Measurements from ENCODE around the gene GMDS. TPM values are rescaled to one million over a fixed set of nuclear protein-coding genes. Genes with fewer than 3 reads are reported as not detected.

GMDS gene
- total RNA-seq, 2 donors from 2014 or later = 19.6 to 36.3 TPM

- no peak overlapping the region for H3K4me3 Mint-ChIP-seq
- no peak for ATAC-seq (replicated peaks)
- peaks cover 9% of the 10 kb centered on the region for H3K36me3 Mint-ChIP-seq (ENCODE audit: low read depth)
- peaks cover 4% of the 10 kb centered on the region for H3K9me3 Mint-ChIP-seq
- no peaks in the 10 kb centered on the region for H3K27me3 Mint-ChIP-seq
- H3K4me1 Mint-ChIP-seq = no peaks in the 10 kb centered on the region
- no peak overlapping the region for H3K27ac Mint-ChIP-seq
Measured at GRCh38 chr6:1966713-1967112, 278.7 kb downstream of the GMDS start.

DNA sequence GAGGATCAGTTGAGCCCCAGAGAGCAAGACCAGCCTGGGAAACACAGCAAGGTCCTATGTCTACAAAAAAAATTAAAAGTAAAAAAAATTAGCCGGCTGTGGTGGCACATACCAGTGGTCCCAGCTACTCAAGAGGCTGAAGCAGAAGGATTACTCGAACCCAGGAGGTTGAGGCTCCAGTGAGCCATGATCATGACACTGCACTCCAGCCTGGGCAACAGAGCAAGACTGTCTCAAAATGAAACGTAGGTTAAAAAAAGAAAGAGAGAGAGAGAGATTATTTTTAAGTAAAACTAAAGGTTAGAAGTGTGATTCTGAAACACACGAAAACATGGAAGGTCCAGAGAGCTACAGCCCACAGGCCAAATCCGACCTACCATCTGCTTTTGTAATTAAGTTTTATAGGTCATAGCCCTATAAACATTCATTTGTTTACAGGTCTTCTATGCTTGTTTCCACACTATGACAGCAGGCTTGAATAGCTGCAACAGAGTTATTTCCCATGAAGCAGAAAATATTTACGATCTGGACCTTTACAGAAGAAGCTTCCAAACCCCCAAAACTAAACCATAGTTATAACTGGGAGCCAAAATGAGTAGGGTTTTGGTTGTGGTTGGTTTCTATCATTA, 279.7 kb downstream of the GMDS start:
- Mint-ChIP-seq H3K27me3 (no peaks in the 10 kb centered on the region), H3K4me3 (no peak overlapping the region), H3K36me3 (ENCODE audit: low read depth) (peaks cover 9% of the 10 kb centered on the region), H3K9me3 (peaks cover 4% of the 10 kb centered on the region), H3K27ac (no peak overlapping the region), H3K4me1 (no peaks in the 10 kb centered on the region)
- no peak for ATAC-seq (replicated peaks)

- peaks cover 23% of the 10 kb centered on the region for H3K36me3 Mint-ChIP-seq (ENCODE audit: low read depth)
- no peak for ATAC-seq (replicated peaks)
- no peaks in the 10 kb centered on the region for H3K27me3 Mint-ChIP-seq
- H3K4me3 Mint-ChIP-seq = no peak overlapping the region
- H3K4me1 Mint-ChIP-seq = no peaks in the 10 kb centered on the region
- H3K9me3 Mint-ChIP-seq = peaks cover 4% of the 10 kb centered on the region
- no peak overlapping the region for H3K27ac Mint-ChIP-seq
Measured at GRCh38 chr6:1963596-1963995, 281.8 kb downstream of the GMDS start.

GRCh38 chr6:1962201-1962600, 283.2 kb downstream of the GMDS start:
- H3K27ac Mint-ChIP-seq = no peak overlapping the region
- H3K4me1 Mint-ChIP-seq = no peaks in the 10 kb centered on the region
- peaks cover 4% of the 10 kb centered on the region for H3K9me3 Mint-ChIP-seq
- H3K4me3 Mint-ChIP-seq = no peak overlapping the region
- no peak for ATAC-seq (replicated peaks)
- peaks cover 28% of the 10 kb centered on the region for H3K36me3 Mint-ChIP-seq (ENCODE audit: low read depth)
- no peaks in the 10 kb centered on the region for H3K27me3 Mint-ChIP-seq

DNA sequence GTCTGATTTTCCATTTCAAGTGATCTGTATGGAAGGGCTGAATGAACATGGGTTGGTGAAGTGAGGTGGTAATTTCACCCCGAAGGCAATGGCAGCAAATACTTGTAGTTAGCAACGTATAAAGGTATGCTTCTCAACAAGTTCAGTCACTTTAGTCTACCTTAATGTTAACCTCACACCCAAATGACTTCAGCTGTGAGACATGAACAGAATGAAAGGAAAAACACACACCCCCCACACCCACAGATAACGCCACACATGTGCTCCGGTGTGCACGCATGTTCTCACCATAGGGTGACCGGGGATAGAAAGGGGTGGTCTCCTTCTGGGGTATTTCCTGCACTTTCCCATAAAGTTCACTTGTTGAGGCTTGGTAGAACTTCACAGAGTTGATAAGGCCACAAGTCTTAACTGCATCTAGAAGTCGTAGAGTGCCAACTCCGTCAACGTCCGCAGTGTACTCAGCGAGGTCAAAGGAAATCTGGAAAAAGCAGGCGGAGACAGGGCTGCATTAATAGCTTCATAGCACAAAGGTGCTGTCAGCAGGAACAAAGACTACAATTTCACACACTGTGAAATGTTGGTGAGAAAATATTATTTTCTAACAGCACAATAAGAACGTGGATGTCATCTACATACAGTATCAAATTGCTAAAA, 284.8 kb downstream of the GMDS start:
- no peak overlapping the region for H3K4me3 Mint-ChIP-seq
- H3K27ac Mint-ChIP-seq = no peak overlapping the region
- H3K4me1 Mint-ChIP-seq = no peaks in the 10 kb centered on the region
- no peaks in the 10 kb centered on the region for H3K27me3 Mint-ChIP-seq
- no peak for ATAC-seq (replicated peaks)
- H3K9me3 Mint-ChIP-seq = peaks cover 4% of the 10 kb centered on the region
- peaks cover 19% of the 10 kb centered on the region for H3K36me3 Mint-ChIP-seq (ENCODE audit: low read depth)

GRCh38 chr6:1958257-1958656, 287.1 kb downstream of the GMDS start:
- no peak for ATAC-seq (replicated peaks)
- no peaks in the 10 kb centered on the region for H3K27me3 Mint-ChIP-seq
- no peaks in the 10 kb centered on the region for H3K4me1 Mint-ChIP-seq
- H3K27ac Mint-ChIP-seq = no peak overlapping the region
- H3K9me3 Mint-ChIP-seq = no peaks in the 10 kb centered on the region
- no peak overlapping the region for H3K4me3 Mint-ChIP-seq
- H3K36me3 Mint-ChIP-seq (ENCODE audit: low read depth) = peaks cover 19% of the 10 kb centered on the region

DNA sequence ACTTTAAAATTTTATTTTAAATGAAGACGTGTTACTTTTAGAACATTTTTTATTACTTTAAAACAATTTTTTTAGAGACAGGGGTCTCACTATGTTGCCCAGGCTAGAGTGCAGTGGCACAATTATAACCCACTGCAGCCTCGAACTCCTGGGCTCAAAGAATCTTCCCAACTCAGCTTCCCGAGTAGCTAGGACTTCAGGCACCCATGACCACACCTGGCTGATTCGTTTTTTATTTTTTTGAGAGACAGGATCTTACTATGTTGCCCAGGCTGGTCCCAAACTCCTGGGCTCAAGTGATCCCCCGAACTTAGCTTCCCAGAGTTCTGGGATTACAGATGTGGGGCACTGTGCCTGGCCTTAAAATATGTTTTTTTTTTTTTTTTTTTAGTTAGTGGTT, 287.7 kb downstream of the GMDS start:
- no peak overlapping the region for H3K4me3 Mint-ChIP-seq
- no peaks in the 10 kb centered on the region for H3K4me1 Mint-ChIP-seq
- no peak overlapping the region for H3K27ac Mint-ChIP-seq
- no peaks in the 10 kb centered on the region for H3K9me3 Mint-ChIP-seq
- no peaks in the 10 kb centered on the region for H3K27me3 Mint-ChIP-seq
- no peak for ATAC-seq (replicated peaks)
- H3K36me3 Mint-ChIP-seq (ENCODE audit: low read depth) = peaks cover 21% of the 10 kb centered on the region

- no peak for ATAC-seq (replicated peaks)
- H3K4me3 Mint-ChIP-seq = no peak overlapping the region
- H3K27me3 Mint-ChIP-seq = no peaks in the 10 kb centered on the region
- H3K36me3 Mint-ChIP-seq (ENCODE audit: low read depth) = peaks cover 16% of the 10 kb centered on the region
- H3K27ac Mint-ChIP-seq = no peak overlapping the region
- H3K4me1 Mint-ChIP-seq = no peaks in the 10 kb centered on the region
- H3K9me3 Mint-ChIP-seq = no peaks in the 10 kb centered on the region
Measured at GRCh38 chr6:1952740-1953360, 292.6 kb downstream of the GMDS start.

DNA sequence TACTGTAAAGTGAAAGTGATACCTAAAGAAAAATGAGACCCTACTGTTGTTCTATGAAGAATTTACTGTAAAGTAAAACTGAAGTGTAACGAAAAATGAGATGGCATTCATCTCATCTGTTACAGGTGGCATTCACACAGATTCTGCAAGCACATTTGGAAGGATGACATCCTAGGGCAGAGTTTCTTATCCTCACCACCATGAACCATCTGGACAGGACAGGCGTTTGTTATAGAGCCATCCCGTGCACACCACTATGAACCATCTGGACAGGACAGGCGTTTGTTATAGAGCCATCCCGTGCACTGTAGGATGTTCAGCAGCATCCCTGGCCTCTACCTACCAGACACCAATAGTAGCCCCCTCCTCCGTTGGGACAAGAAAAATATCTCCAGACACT, 294.8 kb downstream of the GMDS start:
- Mint-ChIP-seq H3K36me3 (ENCODE audit: low read depth) (peaks cover 25% of the 10 kb centered on the region), H3K9me3 (no peaks in the 10 kb centered on the region), H3K27me3 (no peaks in the 10 kb centered on the region), H3K27ac (no peak overlapping the region), H3K4me3 (no peak overlapping the region), H3K4me1 (no peaks in the 10 kb centered on the region)
- ATAC-seq (replicated peaks) = no peak

DNA sequence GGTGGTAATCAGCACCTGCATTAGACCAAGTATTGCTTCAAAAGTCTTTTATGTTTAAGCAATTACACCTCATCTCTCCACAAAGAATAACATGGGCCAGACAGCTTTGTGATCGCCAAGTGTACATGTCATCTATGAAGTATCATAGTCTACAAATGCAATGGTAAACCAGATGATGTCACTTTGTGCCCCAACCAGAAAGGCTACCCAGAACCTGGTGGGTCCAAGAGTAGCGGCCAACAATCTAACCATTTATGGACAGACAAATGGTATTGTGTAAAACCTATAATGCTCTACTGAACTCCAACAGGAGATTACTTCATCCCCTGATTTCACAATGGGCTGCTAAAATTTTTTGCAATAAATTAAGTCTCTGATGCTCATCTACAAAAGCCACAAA, 295.9 kb downstream of the GMDS start:
- Mint-ChIP-seq H3K27me3 (no peaks in the 10 kb centered on the region), H3K27ac (no peak overlapping the region), H3K9me3 (no peaks in the 10 kb centered on the region), H3K36me3 (ENCODE audit: low read depth) (peaks cover 25% of the 10 kb centered on the region), H3K4me1 (no peaks in the 10 kb centered on the region), H3K4me3 (no peak overlapping the region)
- ATAC-seq (replicated peaks) = no peak

GRCh38 chr6:1947922-1948321, 297.5 kb downstream of the GMDS start:
- Mint-ChIP-seq H3K36me3 (ENCODE audit: low read depth) (peaks cover 25% of the 10 kb centered on the region), H3K9me3 (no peaks in the 10 kb centered on the region), H3K27ac (no peak overlapping the region), H3K27me3 (no peaks in the 10 kb centered on the region), H3K4me1 (no peaks in the 10 kb centered on the region), H3K4me3 (no peak overlapping the region)
- no peak for ATAC-seq (replicated peaks)

GRCh38 chr6:1946583-1946982, 298.8 kb downstream of the GMDS start:
- no peak overlapping the region for H3K27ac Mint-ChIP-seq
- H3K4me3 Mint-ChIP-seq = no peak overlapping the region
- H3K4me1 Mint-ChIP-seq = no peaks in the 10 kb centered on the region
- ATAC-seq (replicated peaks) = no peak
- H3K9me3 Mint-ChIP-seq = no peaks in the 10 kb centered on the region
- H3K36me3 Mint-ChIP-seq (ENCODE audit: low read depth) = peaks cover 17% of the 10 kb centered on the region
- no peaks in the 10 kb centered on the region for H3K27me3 Mint-ChIP-seq

GRCh38 chr6:1945235-1945832, 300.1 kb downstream of the GMDS start:
- Mint-ChIP-seq H3K4me1 (no peaks in the 10 kb centered on the region), H3K4me3 (no peak overlapping the region)
- ATAC-seq (replicated peaks) = no peak

DNA sequence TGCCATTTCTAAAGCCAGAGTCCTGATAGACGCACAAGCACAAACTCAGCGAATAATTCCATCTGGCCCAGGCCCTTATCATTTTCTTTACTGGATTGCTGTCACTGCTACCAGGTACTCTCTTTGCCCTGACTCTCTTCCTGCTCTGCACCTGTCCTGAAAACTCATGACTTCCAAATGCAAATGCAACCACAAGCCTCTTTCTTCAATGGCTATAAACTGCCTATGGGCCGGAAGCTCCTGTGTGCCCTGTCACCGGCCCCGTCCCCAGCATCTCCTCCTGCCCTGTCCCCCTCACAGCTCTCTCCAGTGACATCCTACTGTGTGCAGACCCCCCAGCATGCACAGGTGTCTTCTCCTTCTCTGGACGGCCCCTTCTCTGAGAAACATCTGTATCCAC, 302.6 kb downstream of the GMDS start:
- Mint-ChIP-seq H3K4me3 (no peak overlapping the region), H3K36me3 (ENCODE audit: low read depth) (peaks cover 9% of the 10 kb centered on the region), H3K4me1 (no peaks in the 10 kb centered on the region), H3K27ac (no peak overlapping the region), H3K27me3 (no peaks in the 10 kb centered on the region), H3K9me3 (no peaks in the 10 kb centered on the region)
- no peak for ATAC-seq (replicated peaks)

More at GRCh38 chr6:1945235-1945832, 300.1 kb downstream of the GMDS start:
- H3K27me3 Mint-ChIP-seq = no peaks in the 10 kb centered on the region
- H3K9me3 Mint-ChIP-seq = no peaks in the 10 kb centered on the region
- no peak overlapping the region for H3K27ac Mint-ChIP-seq
- peaks cover 17% of the 10 kb centered on the region for H3K36me3 Mint-ChIP-seq (ENCODE audit: low read depth)

GRCh38 chr6:1941534-1941933, 303.9 kb downstream of the GMDS start:
- H3K4me1 Mint-ChIP-seq = no peaks in the 10 kb centered on the region
- no peaks in the 10 kb centered on the region for H3K27me3 Mint-ChIP-seq
- ATAC-seq (replicated peaks) = no peak
- no peaks in the 10 kb centered on the region for H3K36me3 Mint-ChIP-seq (ENCODE audit: low read depth)
- H3K27ac Mint-ChIP-seq = no peak overlapping the region
- no peak overlapping the region for H3K4me3 Mint-ChIP-seq
- no peaks in the 10 kb centered on the region for H3K9me3 Mint-ChIP-seq
